Measurements from ENCODE around the gene TMEM138. TPM values are rescaled to one million over a fixed set of nuclear protein-coding genes. Genes with fewer than 3 reads are reported as not detected.

TMEM138 gene
- total RNA-seq, 2 donors from 2014 or later, result 33.9 to 40.5 TPM

Other genes with a start within 250 kb of the TMEM138 start
- gene VPS37C, start 200.9 kb upstream of the TMEM138 start, total RNA-seq, result 10 to 100 TPM; 25.4 to 27.3 TPM
- not detected for gene PGA3, start 158.9 kb upstream of the TMEM138 start, total RNA-seq
- gene PGA4, start 140.0 kb upstream of the TMEM138 start, total RNA-seq, result under 1 TPM; 0.14 to 0.52 TPM
- under 1 TPM in 1 of 2 donors, not detected in 1; 0.22 TPM for gene PGA5, start 121.2 kb upstream of the TMEM138 start, total RNA-seq
- gene VWCE, start 67.1 kb upstream of the TMEM138 start, total RNA-seq, result under 1 TPM; 0.36 to 0.76 TPM
- 100 to 1,000 TPM; 138 to 149 TPM for gene DDB1, start 29.3 kb upstream of the TMEM138 start, total RNA-seq
- gene TKFC, start 29.1 kb upstream of the TMEM138 start, total RNA-seq, result 10 to 100 TPM; 58.5 to 61.5 TPM
- gene CYB561A3, start 492 bp upstream of the TMEM138 start, total RNA-seq, result 10 to 100 TPM; 80.6 to 80.8 TPM
- 1 to 10 TPM; 7.9 to 8.5 TPM for gene TMEM216, start 30.2 kb downstream of the TMEM138 start, total RNA-seq
- gene CPSF7, start 67.6 kb downstream of the TMEM138 start, total RNA-seq, result 10 to 100 TPM; 58.1 to 59.0 TPM
- 10 to 100 TPM; 33.4 to 39.2 TPM for gene SDHAF2, start 67.8 kb downstream of the TMEM138 start, total RNA-seq
- under 1 TPM; 0.61 to 0.75 TPM for gene LRRC10B, start 146.4 kb downstream of the TMEM138 start, total RNA-seq
- 10 to 100 TPM; 18.6 to 24.1 TPM for gene SYT7, start 218.7 kb downstream of the TMEM138 start, total RNA-seq